A549 (cell line): ENCODE measurements around the gene SLC2A4RG.

Experiments used
- BHLHE40 ChIP-seq: IDR thresholded peaks from 2 replicates; pipeline ENCODE4 v1.6.1; 2012; ENCODE audit warnings: low read depth, low read length, inconsistent platforms
- SMC3 ChIP-seq: fragments of >200 bp; sonication (Bioruptor Twin); formaldehyde crosslinking; IDR thresholded peaks from 3 replicates; pipeline ENCODE4 v1.6.1; 2018; ENCODE audit warnings: inconsistent platforms
- TF ChIP-seq, protein P1 (sequence below): fragments of 200-600 bp; sonication (generic); IDR thresholded peaks from 2 replicates; pipeline ENCODE4 v1.6.1; 2016; ENCODE audit warnings: antibody characterized with exemption, mild to moderate bottlenecking, moderate library complexity

DNA sequence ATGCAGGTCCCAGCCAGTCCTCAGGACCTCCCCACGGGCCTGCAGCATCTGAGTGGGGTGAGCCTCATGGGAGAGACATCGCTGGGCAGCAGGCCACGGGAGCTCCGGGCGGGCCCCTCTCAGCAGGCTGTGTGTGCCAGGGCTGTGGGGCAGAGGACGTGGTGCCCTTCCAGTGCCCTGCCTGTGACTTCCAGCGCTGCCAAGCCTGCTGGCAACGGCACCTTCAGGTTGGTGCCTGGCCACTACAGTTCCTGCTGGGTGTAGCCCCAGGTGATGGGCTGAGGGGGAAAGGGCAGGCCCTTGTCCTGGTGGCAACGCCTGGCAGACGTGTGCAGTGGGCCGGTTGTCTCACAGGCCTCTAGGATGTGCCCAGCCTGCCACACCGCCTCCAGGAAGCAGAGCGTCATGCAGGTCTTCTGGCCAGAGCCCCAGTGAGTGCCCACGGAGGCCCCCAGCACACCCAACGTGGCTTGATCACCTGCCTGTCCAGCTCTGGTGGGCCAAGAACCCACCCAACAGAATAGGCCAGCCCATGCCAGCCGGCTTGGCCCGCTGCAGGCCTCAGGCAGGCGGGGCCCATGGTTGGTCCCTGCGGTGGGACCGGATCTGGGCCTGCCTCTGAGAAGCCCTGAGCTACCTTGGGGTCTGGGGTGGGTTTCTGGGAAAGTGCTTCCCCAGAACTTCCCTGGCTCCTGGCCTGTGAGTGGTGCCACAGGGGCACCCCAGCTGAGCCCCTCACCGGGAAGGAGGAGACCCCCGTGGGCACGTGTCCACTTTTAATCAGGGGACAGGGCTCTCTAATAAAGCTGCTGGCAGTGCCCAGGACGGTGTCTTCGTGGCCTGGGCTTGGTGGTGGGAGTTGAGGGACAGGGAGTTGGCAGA is 43.9 kb upstream of the SLC2A4RG start:
- no peak for TF ChIP-seq SMC3
- TF ChIP-seq, protein P1, sequence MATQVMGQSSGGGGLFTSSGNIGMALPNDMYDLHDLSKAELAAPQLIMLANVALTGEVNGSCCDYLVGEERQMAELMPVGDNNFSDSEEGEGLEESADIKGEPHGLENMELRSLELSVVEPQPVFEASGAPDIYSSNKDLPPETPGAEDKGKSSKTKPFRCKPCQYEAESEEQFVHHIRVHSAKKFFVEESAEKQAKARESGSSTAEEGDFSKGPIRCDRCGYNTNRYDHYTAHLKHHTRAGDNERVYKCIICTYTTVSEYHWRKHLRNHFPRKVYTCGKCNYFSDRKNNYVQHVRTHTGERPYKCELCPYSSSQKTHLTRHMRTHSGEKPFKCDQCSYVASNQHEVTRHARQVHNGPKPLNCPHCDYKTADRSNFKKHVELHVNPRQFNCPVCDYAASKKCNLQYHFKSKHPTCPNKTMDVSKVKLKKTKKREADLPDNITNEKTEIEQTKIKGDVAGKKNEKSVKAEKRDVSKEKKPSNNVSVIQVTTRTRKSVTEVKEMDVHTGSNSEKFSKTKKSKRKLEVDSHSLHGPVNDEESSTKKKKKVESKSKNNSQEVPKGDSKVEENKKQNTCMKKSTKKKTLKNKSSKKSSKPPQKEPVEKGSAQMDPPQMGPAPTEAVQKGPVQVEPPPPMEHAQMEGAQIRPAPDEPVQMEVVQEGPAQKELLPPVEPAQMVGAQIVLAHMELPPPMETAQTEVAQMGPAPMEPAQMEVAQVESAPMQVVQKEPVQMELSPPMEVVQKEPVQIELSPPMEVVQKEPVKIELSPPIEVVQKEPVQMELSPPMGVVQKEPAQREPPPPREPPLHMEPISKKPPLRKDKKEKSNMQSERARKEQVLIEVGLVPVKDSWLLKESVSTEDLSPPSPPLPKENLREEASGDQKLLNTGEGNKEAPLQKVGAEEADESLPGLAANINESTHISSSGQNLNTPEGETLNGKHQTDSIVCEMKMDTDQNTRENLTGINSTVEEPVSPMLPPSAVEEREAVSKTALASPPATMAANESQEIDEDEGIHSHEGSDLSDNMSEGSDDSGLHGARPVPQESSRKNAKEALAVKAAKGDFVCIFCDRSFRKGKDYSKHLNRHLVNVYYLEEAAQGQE: no peak
- TF ChIP-seq BHLHE40: no peak
